ENCODE data around the gene KCNA2. TPM values are rescaled to one million over a fixed set of nuclear protein-coding genes. Genes with fewer than 3 reads are reported as not detected.

KCNA2 gene
- total RNA-seq, 8 experiments from 2014 or later = 0.43 to 4.0 (median 0.97) TPM

DNA sequence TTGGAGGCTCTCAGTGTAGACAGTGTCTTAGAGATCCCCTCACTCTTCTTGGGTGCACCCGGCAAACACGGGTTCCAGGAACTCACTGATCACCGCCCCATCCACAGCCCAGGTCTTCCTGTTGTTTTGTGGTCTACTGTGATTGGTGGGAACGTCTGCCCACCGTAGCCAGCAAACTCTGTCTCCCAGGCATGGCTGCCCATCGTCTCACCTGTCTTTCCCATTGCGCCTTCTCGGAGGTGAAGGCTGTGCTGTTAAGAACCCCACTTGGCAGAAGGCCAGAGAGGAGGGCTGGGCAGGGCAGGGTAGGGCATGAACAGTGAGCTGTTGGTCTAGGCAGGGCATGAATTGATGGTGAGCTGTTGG is 14.1 kb upstream of the KCNA2 start:
- H3K4me1 ChIP-seq (replicated peaks in 1 of 2) = peaks cover 0 to 3% of the 10 kb centered on the region in 2 donors
- no peak overlapping the region for H3K27ac ChIP-seq

GRCh38 chr1:110619412-110620249 is 13.5 kb upstream of the KCNA2 start:
- in situ Hi-C loops (cut with MboI; ENCODE audit: low pct_unique_long_range_greater_than_20kb in 2 of 9, low sequenced_read_pairs in 9 of 9, unreplicated experiment in 9 of 9) = loop anchor here (5.0 to 25.0 kb wide), 8 partner anchors 65 to 165 kb away; partner anchors contain the start of gene KCNA10 (in 6 of the 9)
- peak overlapping the region in 2 of 5 donors; percentile 0 to 10 for H3K4me3 ChIP-seq
- WGBS, 10 experiments = 0 to 43% (median 8%) methylated on average over 1 to 18 of the region's 27 CpGs; no CpG with 5 or more reads in 3 of the 10 experiments
- peaks cover 0 to 3% of the 10 kb centered on the region in 2 donors for H3K4me1 ChIP-seq (replicated peaks in 1 of 2)
- H3K27ac ChIP-seq = no peak overlapping the region
- ATAC-seq (replicated peaks in 6 of 8) = peak; percentile 92 to 97 (median 96)

More for the DNA sequence above, 14.1 kb upstream of the KCNA2 start:
- 17 to 81% (median 67%) methylated on average over 1 to 4 of the region's 8 CpGs; no CpG with 5 or more reads in 5 of the 10 experiments for WGBS, 10 experiments
- no peak for ATAC-seq (replicated peaks in 6 of 8)
- H3K4me3 ChIP-seq = no peak overlapping the region
- in situ Hi-C loops (cut with MboI; ENCODE audit: low pct_unique_long_range_greater_than_20kb in 2 of 9, low sequenced_read_pairs in 9 of 9, unreplicated experiment in 9 of 9) = loop anchor here in 7 of 9 experiments (5.0 to 25.0 kb wide), 4 partner anchors 108 to 165 kb away; partner anchors contain the start of gene KCNA10 (in 4 of the 7)

GRCh38 chr1:110618668-110619067 is 12.5 kb upstream of the KCNA2 start:
- in situ Hi-C loops (cut with MboI; ENCODE audit: low pct_unique_long_range_greater_than_20kb in 2 of 9, low sequenced_read_pairs in 9 of 9, unreplicated experiment in 9 of 9) = loop anchor here in 8 of 9 experiments (10.0 to 25.0 kb wide), 5 partner anchors 64 to 106 kb away; partner anchors contain the start of gene KCNA10 (in 6 of the 8)
- WGBS, 10 experiments = 20 to 100% (median 57%) methylated on average over 1 to 5 of the region's 5 CpGs; no CpG with 5 or more reads in 2 of the 10 experiments
- ATAC-seq (replicated peaks in 6 of 8) = no peak
- Histone ChIP-seq H3K4me3 (no peak overlapping the region), H3K4me1 (replicated peaks in 1 of 2) (peaks cover 0 to 3% of the 10 kb centered on the region in 2 donors), H3K27ac (no peak overlapping the region)

DNA sequence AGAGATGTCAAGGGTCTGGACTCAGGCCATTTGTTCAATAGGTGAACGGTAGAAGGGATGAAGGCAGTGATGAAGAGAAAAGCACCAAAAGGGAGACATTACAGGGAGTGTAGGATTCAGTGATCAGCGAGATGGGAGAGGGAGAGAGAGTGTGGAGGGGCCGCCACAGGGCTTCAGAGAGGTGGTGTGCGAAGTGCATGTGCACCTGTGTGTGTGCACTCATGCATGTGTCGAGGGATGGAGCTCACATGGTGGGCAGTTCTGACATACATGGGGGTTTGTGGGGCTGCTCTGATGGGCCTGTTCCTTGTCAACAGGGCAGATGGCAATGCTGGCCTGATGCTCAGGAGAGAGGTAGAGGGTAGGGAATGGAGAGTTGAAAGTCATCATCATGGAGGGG is 11.4 kb upstream of the KCNA2 start:
- no peak overlapping the region for H3K4me3 ChIP-seq
- peaks cover 0 to 3% of the 10 kb centered on the region in 2 donors for H3K4me1 ChIP-seq (replicated peaks in 1 of 2)
- 0 to 89% (median 60%) methylated on average over 1 to 5 of the region's 5 CpGs; no CpG with 5 or more reads in 1 of the 10 experiments for WGBS, 10 experiments
- in situ Hi-C loops (cut with MboI; ENCODE audit: low pct_unique_long_range_greater_than_20kb in 2 of 9, low sequenced_read_pairs in 9 of 9, unreplicated experiment in 9 of 9) = loop anchor here in 8 of 9 experiments (10.0 to 25.0 kb wide), 5 partner anchors 63 to 105 kb away; partner anchors contain the start of gene KCNA10 (in 6 of the 8)
- no peak for ATAC-seq (replicated peaks in 6 of 8)
- no peak overlapping the region for H3K27ac ChIP-seq

GRCh38 chr1:110617116-110617515 is 11.0 kb upstream of the KCNA2 start:
- H3K27ac ChIP-seq = no peak overlapping the region
- 0 to 90% (median 65%) methylated on average over 1 to 3 of the region's 3 CpGs; no CpG with 5 or more reads in 4 of the 10 experiments for WGBS, 10 experiments
- ATAC-seq (replicated peaks in 6 of 8) = no peak
- H3K4me3 ChIP-seq = no peak overlapping the region
- in situ Hi-C loops (cut with MboI; ENCODE audit: low pct_unique_long_range_greater_than_20kb in 2 of 9, low sequenced_read_pairs in 9 of 9, unreplicated experiment in 9 of 9) = loop anchor here in 8 of 9 experiments (10.0 to 25.0 kb wide), 5 partner anchors 62 to 105 kb away; partner anchors contain the start of gene KCNA10 (in 6 of the 8)
- H3K4me1 ChIP-seq (replicated peaks in 1 of 2) = peaks cover 0 to 3% of the 10 kb centered on the region in 2 donors

DNA sequence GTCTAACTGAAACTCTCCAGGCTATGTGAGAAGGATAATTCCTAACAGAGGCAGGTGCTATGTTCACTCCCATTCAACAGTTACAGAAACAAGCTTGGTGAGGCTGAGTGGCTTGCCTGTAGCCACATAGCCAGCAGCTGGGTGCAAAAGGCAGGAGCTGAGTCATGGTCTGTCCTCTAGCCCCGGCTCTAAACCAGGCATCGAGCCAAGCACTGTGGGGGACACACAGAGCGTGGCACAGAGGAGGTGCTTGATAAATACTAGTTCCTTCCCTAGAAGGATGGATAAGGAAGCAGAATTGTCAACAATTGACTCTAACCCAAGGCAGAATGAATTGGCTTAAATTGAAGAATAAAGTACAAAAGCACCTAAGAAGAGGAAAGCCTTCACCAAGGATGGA is 10.4 kb upstream of the KCNA2 start:
- in situ Hi-C loops (cut with MboI; ENCODE audit: low pct_unique_long_range_greater_than_20kb in 2 of 9, low sequenced_read_pairs in 9 of 9, unreplicated experiment in 9 of 9) = loop anchor here in 8 of 9 experiments (10.0 to 25.0 kb wide), 5 partner anchors 62 to 104 kb away; partner anchors contain the start of gene KCNA10 (in 6 of the 8)
- Histone ChIP-seq H3K4me1 (replicated peaks in 1 of 2) (peaks cover 0 to 3% of the 10 kb centered on the region in 2 donors), H3K27ac (no peak overlapping the region), H3K4me3 (no peak overlapping the region)
- 0 to 60% (median 22%) methylated on average over 1 to 3 of the region's 3 CpGs; no CpG with 5 or more reads in 2 of the 10 experiments for WGBS, 10 experiments
- ATAC-seq (replicated peaks in 6 of 8) = peak in 1 of 8 experiments; percentile 18

- no peak overlapping the region for H3K4me3 ChIP-seq
- in situ Hi-C loops (cut with MboI; ENCODE audit: low pct_unique_long_range_greater_than_20kb in 2 of 9, low sequenced_read_pairs in 9 of 9, unreplicated experiment in 9 of 9) = loop anchor here in 8 of 9 experiments (10.0 to 25.0 kb wide), 5 partner anchors 61 to 103 kb away; partner anchors contain the start of gene KCNA10 (in 6 of the 8)
- peak; percentile 62 to 83 (median 70) for ATAC-seq (replicated peaks in 6 of 8)
- H3K27ac ChIP-seq = no peak overlapping the region
- H3K4me1 ChIP-seq (replicated peaks in 1 of 2) = peaks cover 0 to 3% of the 10 kb centered on the region in 2 donors
- WGBS, 10 experiments = 0 to 100% (median 31%) methylated on average over 1 to 9 of the region's 9 CpGs; no CpG with 5 or more reads in 1 of the 10 experiments
These were observed 9.5 kb upstream of the KCNA2 start for GRCh38 chr1:110615548-110616130.

DNA sequence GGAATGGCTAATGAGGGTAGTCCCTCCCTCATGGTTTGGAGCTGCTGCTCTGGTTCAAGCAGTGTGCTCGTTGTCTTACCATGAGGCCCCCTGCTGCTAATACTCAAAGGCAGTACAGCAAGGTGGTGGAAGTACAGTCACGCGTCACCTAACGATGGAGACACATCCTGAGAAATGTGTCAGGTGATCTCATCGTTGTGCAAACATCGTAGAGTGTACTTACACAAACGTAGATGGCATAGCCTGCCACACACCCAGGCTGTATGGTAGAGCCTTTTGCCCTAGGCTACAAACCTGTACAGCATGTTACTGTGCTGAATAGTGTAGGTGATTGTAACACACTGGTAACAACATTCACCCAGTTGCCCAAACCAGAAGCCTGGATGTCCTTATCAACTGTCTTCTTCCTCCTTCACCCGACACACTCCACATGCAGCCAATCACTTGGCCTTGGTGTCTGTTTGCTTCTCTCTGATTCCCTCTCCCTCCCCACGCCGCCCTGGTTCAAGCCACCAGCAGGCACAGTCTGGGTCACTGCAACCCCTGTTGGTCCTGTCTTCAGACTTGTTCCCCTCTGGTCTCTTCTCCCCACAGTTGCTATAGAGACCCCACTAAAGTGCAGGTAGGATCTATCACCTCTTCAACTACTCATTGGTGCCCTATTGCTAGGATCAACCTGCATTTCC is 6.0 kb upstream of the KCNA2 start:
- H3K27ac ChIP-seq = no peak overlapping the region
- in situ Hi-C loops (cut with MboI; ENCODE audit: low pct_unique_long_range_greater_than_20kb in 2 of 9, low sequenced_read_pairs in 9 of 9, unreplicated experiment in 9 of 9) = loop anchor here in 8 of 9 experiments (10.0 to 25.0 kb wide), 5 partner anchors 57 to 100 kb away; partner anchors contain the start of gene KCNA10 (in 6 of the 8)
- WGBS, 10 experiments = 17 to 73% (median 57%) methylated on average over 1 to 9 of the region's 10 CpGs; no CpG with 5 or more reads in 1 of the 10 experiments
- peaks cover 3% of the 10 kb centered on the region in 2 donors for H3K4me1 ChIP-seq (replicated peaks in 1 of 2)
- ATAC-seq (replicated peaks in 6 of 8) = peak in 1 of 8 experiments; percentile 49
- no peak overlapping the region for H3K4me3 ChIP-seq

DNA sequence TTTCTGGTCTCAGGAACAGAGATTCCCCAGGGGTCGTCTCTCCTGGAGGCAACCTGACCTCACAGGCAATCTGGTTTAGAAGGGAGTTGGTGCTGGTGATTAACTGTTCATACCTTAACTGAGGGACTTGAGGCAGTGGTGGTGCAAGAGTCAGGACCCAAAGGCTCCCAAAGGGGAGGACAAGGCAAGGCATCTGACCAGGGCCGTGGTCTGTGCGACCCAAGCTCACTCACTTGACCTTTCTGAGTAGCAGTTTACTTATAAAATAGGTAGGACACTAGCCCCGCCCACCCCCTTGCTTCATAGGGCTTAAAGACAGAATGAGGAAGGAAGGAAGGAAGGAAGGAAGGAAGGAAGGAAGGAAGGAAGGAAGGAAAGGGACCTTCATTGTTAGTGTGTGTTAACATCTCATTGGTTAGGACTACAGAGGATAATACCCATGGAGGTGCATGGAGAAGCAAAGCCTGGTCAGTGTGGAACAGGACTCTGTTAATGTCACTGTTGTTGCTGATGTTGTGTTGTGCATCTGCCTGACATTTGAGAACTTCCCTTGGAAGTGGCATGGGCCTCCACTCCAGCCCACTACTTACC is 4.6 kb upstream of the KCNA2 start:
- no peak for ATAC-seq (replicated peaks in 6 of 8)
- no peak overlapping the region for H3K27ac ChIP-seq
- WGBS, 10 experiments = 20 to 75% (median 44%) methylated on average over 1 of the region's 4 CpGs; no CpG with 5 or more reads in 7 of the 10 experiments
- in situ Hi-C loops (cut with MboI; ENCODE audit: low pct_unique_long_range_greater_than_20kb in 2 of 9, low sequenced_read_pairs in 9 of 9, unreplicated experiment in 9 of 9) = loop anchor here in 8 of 9 experiments (10.0 to 25.0 kb wide), 5 partner anchors 56 to 98 kb away; partner anchors contain the start of gene KCNA10 (in 6 of the 8)
- H3K4me3 ChIP-seq = no peak overlapping the region
- peaks cover 4 to 5% of the 10 kb centered on the region in 2 donors for H3K4me1 ChIP-seq (replicated peaks in 1 of 2)

DNA sequence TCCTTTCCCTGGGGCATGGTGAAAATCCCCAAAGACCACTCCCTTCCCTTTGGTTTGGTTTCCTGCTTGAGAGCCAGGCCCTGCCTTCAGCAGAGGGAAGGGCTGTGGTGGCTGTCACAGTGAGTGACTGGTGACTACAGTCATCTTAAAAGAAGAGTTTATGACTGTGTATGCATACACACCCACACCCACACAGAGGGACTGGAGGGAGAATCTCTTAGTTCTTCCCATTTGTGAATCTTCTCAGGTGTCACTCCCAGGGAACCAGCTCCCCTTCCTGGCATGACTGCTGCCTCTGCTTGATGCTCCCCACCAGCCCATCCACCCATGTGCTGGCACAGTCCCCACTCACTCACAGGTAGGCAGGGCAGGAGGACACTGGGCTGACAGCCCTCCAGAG is 3.9 kb upstream of the KCNA2 start:
- in situ Hi-C loops (cut with MboI; ENCODE audit: low pct_unique_long_range_greater_than_20kb in 2 of 9, low sequenced_read_pairs in 9 of 9, unreplicated experiment in 9 of 9) = loop anchor here in 8 of 9 experiments (10.0 to 25.0 kb wide), 5 partner anchors 55 to 98 kb away; partner anchors contain the start of gene KCNA10 (in 6 of the 8)
- peak in 2 of 8 experiments; percentile 44 to 49 for ATAC-seq (replicated peaks in 6 of 8)
- no peak overlapping the region for H3K4me3 ChIP-seq
- H3K27ac ChIP-seq = no peak overlapping the region
- H3K4me1 ChIP-seq (replicated peaks in 1 of 2) = peaks cover 9 to 10% of the 10 kb centered on the region in 2 donors

DNA sequence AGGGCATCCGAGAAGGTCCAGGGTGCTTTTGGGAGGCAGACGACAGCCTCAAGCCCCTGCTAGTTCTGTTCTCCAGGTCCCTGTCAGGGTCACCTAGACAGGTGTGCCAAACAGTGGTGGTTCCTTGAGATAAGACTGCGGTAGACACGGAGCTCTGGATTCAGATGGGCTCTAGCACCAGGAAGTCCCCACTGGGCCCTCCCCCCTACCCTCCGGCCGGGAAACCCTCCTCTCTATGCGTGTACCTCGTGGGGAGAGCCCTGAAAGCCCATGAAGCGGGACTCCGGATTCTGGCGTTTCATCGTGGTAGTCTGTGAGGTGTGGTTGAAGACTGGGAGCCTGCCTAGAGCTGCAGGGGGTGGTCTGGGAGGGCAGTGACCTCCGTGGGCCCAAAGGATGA is 2.1 kb upstream of the KCNA2 start:
- in situ Hi-C loops (cut with MboI; ENCODE audit: low pct_unique_long_range_greater_than_20kb in 2 of 9, low sequenced_read_pairs in 9 of 9, unreplicated experiment in 9 of 9) = loop anchor here in 4 of 9 experiments (25.0 kb wide), 1 partner anchor 96 kb away; the partner anchor contains the start of gene KCNA10 (in 4 of the 4)
- Histone ChIP-seq H3K4me3 (no peak overlapping the region), H3K4me1 (replicated peaks in 1 of 2) (peaks cover 9 to 10% of the 10 kb centered on the region in 2 donors), H3K27ac (no peak overlapping the region)
- ATAC-seq (replicated peaks in 6 of 8) = no peak
- WGBS, 10 experiments = 33 to 58% (median 38%) methylated on average over 2 to 11 of the region's 13 CpGs; no CpG with 5 or more reads in 6 of the 10 experiments
